HL-60 (cell line): ENCODE results near the gene STIM2.
A peak's percentile ranks its signal among the peaks of the same experiment; 100 is the strongest.

Source experiments
- DNase-seq, 2 experiments: peaks; one replicate each; pipeline ENCODE4 v3.0.0-alpha.2; 2010 to 2020; ENCODE audit warnings: low read depth in 1 of 2, low spot score in 1 of 2
- H3K27ac ChIP-seq: fragments of 250-450 bp; sonication (Bioruptor Pico); replicated peaks from 2 replicates; pipeline ENCODE4 v1.5.1; 2020; ENCODE audit warnings: mild to moderate bottlenecking, moderate library complexity
- H3K27me3 ChIP-seq: fragments of 250-450 bp; sonication (Bioruptor Pico); 2 replicates; pipeline ENCODE4 v1.5.1; 2021; ENCODE audit warnings: mild to moderate bottlenecking, moderate library complexity; ENCODE audit not compliant: insufficient read depth, poor library complexity, severe bottlenecking
- H3K4me3 ChIP-seq: replicated peaks from 2 replicates; pipeline ENCODE4 v1.5.1; 2011; ENCODE audit warnings: mild to moderate bottlenecking, control low read depth, low read length; ENCODE audit not compliant: insufficient read depth
- CTCF ChIP-seq: IDR thresholded peaks from one replicate; pipeline ENCODE4 v1.5.1; 2011; ENCODE audit warnings: low read length, control low read depth, inconsistent platforms; ENCODE audit not compliant: insufficient read depth
- GABPA ChIP-seq: IDR thresholded peaks from 2 replicates; pipeline ENCODE4 v1.6.1; 2012; ENCODE audit warnings: low read depth
- POLR2AphosphoS5 ChIP-seq: IDR thresholded peaks from 2 replicates; pipeline ENCODE4 v1.6.1; 2012; ENCODE audit warnings: low read depth
- SPI1 ChIP-seq: IDR thresholded peaks from 2 replicates; pipeline ENCODE4 v1.6.1; 2012; ENCODE audit warnings: low read depth, mild to moderate bottlenecking, borderline replicate concordance
- TF ChIP-seq, protein P1 (sequence below): IDR thresholded peaks from 2 replicates; pipeline ENCODE4 v1.6.1; 2012; ENCODE audit warnings: low read depth; ENCODE audit not compliant: insufficient replicate concordance

Gene STIM2

GRCh38 chr4:26992657-26993361 is 132.2 kb downstream of the STIM2 start:
- Histone ChIP-seq H3K4me3 (no peak overlapping the region), H3K27me3 (no peaks in the 10 kb centered on the region), H3K27ac (no peak overlapping the region)
- peak; percentile 90 for TF ChIP-seq SPI1
- TF ChIP-seq, protein P1, sequence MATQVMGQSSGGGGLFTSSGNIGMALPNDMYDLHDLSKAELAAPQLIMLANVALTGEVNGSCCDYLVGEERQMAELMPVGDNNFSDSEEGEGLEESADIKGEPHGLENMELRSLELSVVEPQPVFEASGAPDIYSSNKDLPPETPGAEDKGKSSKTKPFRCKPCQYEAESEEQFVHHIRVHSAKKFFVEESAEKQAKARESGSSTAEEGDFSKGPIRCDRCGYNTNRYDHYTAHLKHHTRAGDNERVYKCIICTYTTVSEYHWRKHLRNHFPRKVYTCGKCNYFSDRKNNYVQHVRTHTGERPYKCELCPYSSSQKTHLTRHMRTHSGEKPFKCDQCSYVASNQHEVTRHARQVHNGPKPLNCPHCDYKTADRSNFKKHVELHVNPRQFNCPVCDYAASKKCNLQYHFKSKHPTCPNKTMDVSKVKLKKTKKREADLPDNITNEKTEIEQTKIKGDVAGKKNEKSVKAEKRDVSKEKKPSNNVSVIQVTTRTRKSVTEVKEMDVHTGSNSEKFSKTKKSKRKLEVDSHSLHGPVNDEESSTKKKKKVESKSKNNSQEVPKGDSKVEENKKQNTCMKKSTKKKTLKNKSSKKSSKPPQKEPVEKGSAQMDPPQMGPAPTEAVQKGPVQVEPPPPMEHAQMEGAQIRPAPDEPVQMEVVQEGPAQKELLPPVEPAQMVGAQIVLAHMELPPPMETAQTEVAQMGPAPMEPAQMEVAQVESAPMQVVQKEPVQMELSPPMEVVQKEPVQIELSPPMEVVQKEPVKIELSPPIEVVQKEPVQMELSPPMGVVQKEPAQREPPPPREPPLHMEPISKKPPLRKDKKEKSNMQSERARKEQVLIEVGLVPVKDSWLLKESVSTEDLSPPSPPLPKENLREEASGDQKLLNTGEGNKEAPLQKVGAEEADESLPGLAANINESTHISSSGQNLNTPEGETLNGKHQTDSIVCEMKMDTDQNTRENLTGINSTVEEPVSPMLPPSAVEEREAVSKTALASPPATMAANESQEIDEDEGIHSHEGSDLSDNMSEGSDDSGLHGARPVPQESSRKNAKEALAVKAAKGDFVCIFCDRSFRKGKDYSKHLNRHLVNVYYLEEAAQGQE = no peak
- no peak for DNase-seq

DNA sequence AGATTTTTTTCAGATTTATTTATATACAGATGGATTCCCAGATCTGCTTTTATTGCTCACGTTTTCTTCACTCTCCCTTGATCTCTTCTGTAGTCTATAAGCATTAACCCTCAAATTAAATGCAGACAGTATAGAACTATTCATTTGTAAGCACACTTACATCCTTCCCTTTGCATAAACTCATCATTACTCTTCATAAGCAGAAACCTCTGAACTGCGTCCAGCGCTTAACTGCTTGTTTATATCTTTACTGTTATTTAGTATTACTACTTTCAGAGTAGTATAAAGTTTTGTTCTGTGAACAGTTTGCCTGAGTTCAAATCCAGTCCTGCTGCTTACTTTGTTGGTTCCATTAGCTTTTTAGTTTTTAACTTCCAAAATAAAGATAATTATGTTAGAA is 132.9 kb downstream of the STIM2 start:
- no peaks in the 10 kb centered on the region for H3K27me3 ChIP-seq
- H3K4me3 ChIP-seq = no peak overlapping the region
- no peak for DNase-seq
- TF ChIP-seq, protein P1 = no peak
- no peak for TF ChIP-seq SPI1
- no peak for TF ChIP-seq CTCF
- no peak for TF ChIP-seq POLR2AphosphoS5
- TF ChIP-seq GABPA = no peak
- no peak overlapping the region for H3K27ac ChIP-seq

DNA sequence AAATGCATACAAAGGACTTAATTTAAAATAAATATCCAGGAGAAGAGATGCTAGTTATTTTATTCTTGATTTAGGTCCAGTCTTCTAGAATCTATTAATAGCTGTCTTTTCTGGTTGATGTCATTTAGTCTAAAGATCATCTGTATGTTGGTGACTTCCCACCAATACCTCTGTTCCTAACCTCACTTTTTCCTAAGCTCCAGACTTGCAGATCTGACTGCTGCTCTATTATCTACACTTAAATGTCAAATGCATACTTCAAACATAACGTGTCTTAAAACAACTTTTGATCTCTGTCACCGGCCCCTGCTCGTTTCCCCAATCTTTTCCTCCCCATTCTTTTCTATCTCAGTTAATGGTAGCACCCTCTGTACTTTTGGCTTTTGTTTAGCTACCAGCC is 133.3 kb downstream of the STIM2 start:
- Histone ChIP-seq H3K27ac (no peak overlapping the region), H3K27me3 (no peaks in the 10 kb centered on the region), H3K4me3 (no peak overlapping the region)
- TF ChIP-seq SPI1 (no peak), CTCF (no peak), GABPA (no peak)
- TF ChIP-seq, protein P1 = no peak
- DNase-seq = no peak
